PC-9 (cell line): Measurements from ENCODE around the gene SND1. TPM values are rescaled to one million over a fixed set of nuclear protein-coding genes. Genes with fewer than 3 reads are reported as not detected.

Experiments used
- BruUV-seq: library from RNA; stranded (reverse); fragments of 400-500 nt; replicated peaks from 2 replicates; lab custom pipeline; 2021; lab: Mats Ljungman, UMichigan
- CTCF ChIA-PET: fragments of 300-600 bp; sonication (Branson Sonifier 250); formaldehyde crosslinking; loops from one replicate; lab custom pipeline; 2022; ENCODE audit warnings: antibody characterized with exemption; lab: Charles Lee
- POLR2A ChIA-PET: fragments of 300-600 bp; sonication (Branson Sonifier 250); formaldehyde crosslinking; loops from one replicate; lab custom pipeline; 2022; ENCODE audit warnings: antibody characterized with exemption; ENCODE audit not compliant: unreplicated experiment; lab: Charles Lee
- DNase-seq, 2 experiments: peaks; one replicate each; pipeline versions ENCODE4 v3.0.0 to v3.0.0-alpha.2; 2015 to 2022; ENCODE audit warnings: mixed read lengths in 1 of 2
- H2AFZ ChIP-seq: fragments of 200-600 bp; sonication (generic); 2 replicates; pipeline ENCODE4 v1.8.1; 2017; ENCODE audit warnings: antibody characterized with exemption
- H3F3A ChIP-seq: fragments of 200-600 bp; sonication (generic); 2 replicates; pipeline ENCODE4 v1.8.1; 2017; ENCODE audit warnings: antibody characterized with exemption, mild to moderate bottlenecking, low read depth; ENCODE audit not compliant: insufficient read depth
- H3K27ac ChIP-seq: fragments of 200-600 bp; sonication (generic); 2 replicates; pipeline ENCODE4 v1.6.1; 2016; ENCODE audit warnings: mixed run types
- H3K27me3 ChIP-seq: fragments of 200-600 bp; sonication (generic); 2 replicates; pipeline ENCODE4 v1.6.1; 2016; ENCODE audit warnings: low read depth, mixed run types; ENCODE audit not compliant: insufficient read depth
- H3K36me3 ChIP-seq: fragments of 200-600 bp; sonication (generic); 2 replicates; pipeline ENCODE4 v1.6.1; 2016; ENCODE audit warnings: low read depth, mixed run types
- H3K4me1 ChIP-seq: fragments of 200-600 bp; sonication (generic); replicated peaks from 2 replicates; pipeline ENCODE4 v1.6.1; 2016; ENCODE audit warnings: mixed run types; ENCODE audit not compliant: insufficient read depth
- H3K4me2 ChIP-seq: fragments of 200-600 bp; sonication (generic); 2 replicates; pipeline ENCODE4 v1.6.1; 2017; ENCODE audit warnings: mixed run types
- H3K4me3 ChIP-seq: fragments of 200-600 bp; sonication (generic); 2 replicates; pipeline ENCODE4 v1.6.1; 2016; ENCODE audit warnings: mixed run types
- H3K79me2 ChIP-seq: fragments of 200-600 bp; sonication (generic); 2 replicates; pipeline ENCODE4 v1.6.1; 2017; ENCODE audit warnings: low read depth, mixed run types
- H3K9me2 ChIP-seq: fragments of 200-600 bp; sonication (generic); 2 replicates; pipeline ENCODE4 v1.8.1; 2017; ENCODE audit warnings: mild to moderate bottlenecking; ENCODE audit not compliant: insufficient read depth
- H3K9me3 ChIP-seq: fragments of 200-600 bp; sonication (generic); 2 replicates; pipeline ENCODE4 v1.8.1; 2016; ENCODE audit warnings: low read depth; ENCODE audit not compliant: insufficient read depth
- H4K20me1 ChIP-seq: fragments of 200-600 bp; sonication (generic); 2 replicates; pipeline ENCODE4 v1.8.1; 2017; ENCODE audit not compliant: insufficient read depth
- EZH2 ChIP-seq: fragments of 200-600 bp; sonication (generic); IDR thresholded peaks from 2 replicates; pipeline ENCODE4 v1.8.0; 2017; ENCODE audit warnings: antibody characterized with exemption, low read depth
- intact Hi-C: fragments of 100-400 bp; cut with micrococcal nuclease; formaldehyde crosslinking; loops from one replicate; pipeline ENCODE4 v1.10.0; 2022; ENCODE audit not compliant: unreplicated experiment
- total RNA-seq: library from RNA; stranded (reverse); gene quantifications from 2 replicates; pipeline ENCODE4 v1.2.3, GENCODE V29; 2021
- TF ChIP-seq, protein P1 (sequence below): fragments of 200-600 bp; sonication (generic); conservative IDR thresholded peaks from 2 replicates; pipeline ENCODE4 v1.6.1; 2017; ENCODE audit warnings: mixed run types, antibody characterized with exemption, mild to moderate bottlenecking, moderate library complexity

SND1 gene
- total RNA-seq, 1 experiment from 2014 or later, result 273 TPM

DNA sequence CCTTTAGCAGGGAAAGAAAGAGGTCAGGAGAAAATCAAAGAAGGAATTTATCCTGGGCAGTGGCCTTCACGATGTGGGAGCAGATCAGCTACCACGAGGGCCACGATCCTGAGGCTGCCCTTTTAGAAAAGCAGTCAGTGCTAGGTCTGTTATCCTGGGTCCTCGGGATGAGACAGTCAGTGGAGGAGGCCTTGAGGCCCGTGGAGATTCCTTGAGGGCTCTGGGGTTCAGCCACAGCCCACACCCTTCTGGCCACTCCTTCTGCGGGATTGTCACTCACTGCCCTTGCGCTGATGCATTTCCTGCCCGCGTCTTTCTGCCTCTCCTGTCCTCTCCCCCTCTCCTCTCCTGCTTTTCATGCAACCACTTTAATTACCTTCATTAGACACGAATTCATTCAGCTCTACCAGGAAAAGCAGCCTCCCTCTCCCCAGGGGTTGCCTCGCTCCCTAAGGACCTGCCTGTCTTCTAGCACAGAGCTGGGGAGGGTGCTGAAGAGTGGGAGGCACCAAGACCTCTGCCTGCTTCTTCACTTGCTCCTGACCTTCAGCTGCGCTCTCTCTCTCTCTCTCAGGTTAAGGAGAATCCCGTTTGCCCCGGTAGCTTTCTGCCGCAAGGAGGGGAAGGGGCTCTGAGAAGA, 421.8 kb downstream of the SND1 start:
- CTCF ChIA-PET, result no interaction called here
- H4K20me1 ChIP-seq, result no peaks in the 10 kb centered on the region
- H3K36me3 ChIP-seq, result no peaks in the 10 kb centered on the region
- H3K9me3 ChIP-seq, result no peaks in the 10 kb centered on the region
- no peaks in the 10 kb centered on the region for H3F3A ChIP-seq
- DNase-seq, result no peak
- H3K79me2 ChIP-seq, result no peaks in the 10 kb centered on the region
- H3K9me2 ChIP-seq, result no peaks in the 10 kb centered on the region
- H3K4me1 ChIP-seq, result no peaks in the 10 kb centered on the region
- TF ChIP-seq, protein P1, sequence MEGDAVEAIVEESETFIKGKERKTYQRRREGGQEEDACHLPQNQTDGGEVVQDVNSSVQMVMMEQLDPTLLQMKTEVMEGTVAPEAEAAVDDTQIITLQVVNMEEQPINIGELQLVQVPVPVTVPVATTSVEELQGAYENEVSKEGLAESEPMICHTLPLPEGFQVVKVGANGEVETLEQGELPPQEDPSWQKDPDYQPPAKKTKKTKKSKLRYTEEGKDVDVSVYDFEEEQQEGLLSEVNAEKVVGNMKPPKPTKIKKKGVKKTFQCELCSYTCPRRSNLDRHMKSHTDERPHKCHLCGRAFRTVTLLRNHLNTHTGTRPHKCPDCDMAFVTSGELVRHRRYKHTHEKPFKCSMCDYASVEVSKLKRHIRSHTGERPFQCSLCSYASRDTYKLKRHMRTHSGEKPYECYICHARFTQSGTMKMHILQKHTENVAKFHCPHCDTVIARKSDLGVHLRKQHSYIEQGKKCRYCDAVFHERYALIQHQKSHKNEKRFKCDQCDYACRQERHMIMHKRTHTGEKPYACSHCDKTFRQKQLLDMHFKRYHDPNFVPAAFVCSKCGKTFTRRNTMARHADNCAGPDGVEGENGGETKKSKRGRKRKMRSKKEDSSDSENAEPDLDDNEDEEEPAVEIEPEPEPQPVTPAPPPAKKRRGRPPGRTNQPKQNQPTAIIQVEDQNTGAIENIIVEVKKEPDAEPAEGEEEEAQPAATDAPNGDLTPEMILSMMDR, result no peak
- TF ChIP-seq EZH2, result no peak
- no peaks in the 10 kb centered on the region for H3K27me3 ChIP-seq
- intact Hi-C loops, result no loop called here
- POLR2A ChIA-PET, result interaction anchor here (0.5 kb wide), 1 partner anchor 388 kb away, joined by 5 read pairs; no protein-coding TSS in a partner anchor
- no peak overlapping the region for H3K27ac ChIP-seq
- no peak overlapping the region for H3K4me2 ChIP-seq
- H3K4me3 ChIP-seq, result no peak overlapping the region
- BruUV-seq, result no TSS peak
- no peak overlapping the region for H2AFZ ChIP-seq

DNA sequence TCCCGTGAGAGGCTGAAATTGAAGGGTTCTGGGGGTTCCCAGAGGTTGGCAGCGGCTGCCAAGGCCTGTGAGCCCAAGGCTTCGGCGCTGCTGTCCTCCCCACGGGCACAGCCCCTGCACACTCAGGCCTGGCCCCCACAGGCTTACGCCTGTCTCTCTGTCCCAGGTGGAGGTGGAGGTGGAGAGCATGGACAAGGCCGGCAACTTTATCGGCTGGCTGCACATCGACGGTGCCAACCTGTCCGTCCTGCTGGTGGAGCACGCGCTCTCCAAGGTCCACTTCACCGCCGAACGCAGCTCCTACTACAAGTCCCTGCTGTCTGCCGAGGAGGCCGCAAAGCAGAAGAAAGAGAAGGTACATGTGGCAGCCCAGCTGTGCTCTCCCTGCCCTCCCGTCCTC, 422.3 kb downstream of the SND1 start:
- TF ChIP-seq EZH2, result no peak
- TF ChIP-seq, protein P1, result no peak
- POLR2A ChIA-PET, result interaction anchor here (0.5 kb wide), 1 partner anchor 387 kb away, joined by 5 read pairs; no protein-coding TSS in a partner anchor

DNA sequence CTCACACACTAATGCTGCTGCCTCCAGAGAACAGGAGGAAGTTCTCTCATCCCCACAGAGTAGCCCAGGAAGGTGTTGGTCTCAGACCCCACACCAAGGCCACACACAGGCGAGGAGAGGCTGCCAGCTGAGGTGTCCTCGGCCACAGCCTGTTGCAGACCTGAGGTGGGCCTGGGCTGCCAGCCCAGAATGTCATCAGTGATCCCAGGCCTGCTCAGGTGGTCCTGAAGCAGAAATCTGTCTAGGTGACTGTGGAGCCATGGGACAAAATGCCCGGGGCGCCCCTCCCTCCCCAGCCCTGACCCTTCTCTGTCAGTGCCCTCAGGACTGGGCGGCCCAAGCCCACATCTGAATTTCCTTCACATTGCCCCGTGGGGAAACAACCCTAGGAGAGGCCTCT, 422.7 kb downstream of the SND1 start:
- no peak overlapping the region for H3K4me3 ChIP-seq
- H3K4me2 ChIP-seq, result no peak overlapping the region
- CTCF ChIA-PET, result no interaction called here
- no peaks in the 10 kb centered on the region for H3K36me3 ChIP-seq
- intact Hi-C loops, result no loop called here
- H3K27ac ChIP-seq, result no peak overlapping the region
- no peaks in the 10 kb centered on the region for H3K9me3 ChIP-seq
- no peaks in the 10 kb centered on the region for H4K20me1 ChIP-seq
- no peaks in the 10 kb centered on the region for H3K79me2 ChIP-seq
- DNase-seq, result no peak
- H2AFZ ChIP-seq, result no peak overlapping the region
- no TSS peak for BruUV-seq
- POLR2A ChIA-PET, result interaction anchor here (0.6 kb wide), 1 partner anchor 38 kb away, joined by 3 read pairs; no protein-coding TSS in a partner anchor
- H3F3A ChIP-seq, result no peaks in the 10 kb centered on the region
- no peaks in the 10 kb centered on the region for H3K27me3 ChIP-seq
- H3K9me2 ChIP-seq, result no peaks in the 10 kb centered on the region
- no peaks in the 10 kb centered on the region for H3K4me1 ChIP-seq
- TF ChIP-seq EZH2, result no peak
- TF ChIP-seq, protein P1, result no peak

More for the DNA sequence above, 422.3 kb downstream of the SND1 start:
- DNase-seq, result no peak
- Histone ChIP-seq H4K20me1 (no peaks in the 10 kb centered on the region), H3K9me3 (no peaks in the 10 kb centered on the region), H3K4me2 (no peak overlapping the region), H3K79me2 (no peaks in the 10 kb centered on the region), H3K4me3 (no peak overlapping the region), H3K9me2 (no peaks in the 10 kb centered on the region), H3K36me3 (no peaks in the 10 kb centered on the region), H3F3A (no peaks in the 10 kb centered on the region), H3K4me1 (no peaks in the 10 kb centered on the region), H3K27me3 (no peaks in the 10 kb centered on the region), H2AFZ (no peak overlapping the region), H3K27ac (no peak overlapping the region)
- BruUV-seq, result no TSS peak
- intact Hi-C loops, result no loop called here
- CTCF ChIA-PET, result no interaction called here
